GM21515 (cell line): ENCODE data around the gene TNFSF15.
"Not testable (repeated sequence)": the region's sequence is repeated elsewhere in the genome, so short reads cannot be mapped to it uniquely, and the experiment has no call there.

Source experiments
- ATAC-seq: cut with Tn5 transposase; IDR thresholded peaks from one replicate; pipeline ENCODE4 v1.9.1; 2021; ENCODE audit not compliant: unreplicated experiment

The TNFSF15 gene

GRCh38 chr9:114757395-114757794 is 48.4 kb downstream of the TNFSF15 start:
- ATAC-seq = no peak

- no peak for ATAC-seq
Observed at GRCh38 chr9:114756920-114757319, 48.9 kb downstream of the TNFSF15 start.

GRCh38 chr9:114754581-114754980 is 51.3 kb downstream of the TNFSF15 start:
- peak; percentile 59 for ATAC-seq

GRCh38 chr9:114746591-114747346 is 59.1 kb downstream of the TNFSF15 start:
- ATAC-seq = no peak

GRCh38 chr9:114745879-114746550 is 59.8 kb downstream of the TNFSF15 start:
- no peak for ATAC-seq

GRCh38 chr9:114745108-114745848 is 60.6 kb downstream of the TNFSF15 start:
- ATAC-seq = no peak

GRCh38 chr9:114743446-114743845 is 62.4 kb downstream of the TNFSF15 start:
- ATAC-seq = no peak

GRCh38 chr9:114742947-114743346 is 62.9 kb downstream of the TNFSF15 start:
- ATAC-seq = no peak

- not testable (repeated sequence) for ATAC-seq
Observed at GRCh38 chr9:114741521-114741920, 64.3 kb downstream of the TNFSF15 start.

- ATAC-seq = peak; percentile 78
Observed at GRCh38 chr9:114738581-114739316, 67.1 kb downstream of the TNFSF15 start.

GRCh38 chr9:114737847-114738246 is 68.0 kb downstream of the TNFSF15 start:
- ATAC-seq = no peak

GRCh38 chr9:114737118-114737517 is 68.7 kb downstream of the TNFSF15 start:
- ATAC-seq = no peak

- ATAC-seq = no peak
Observed at GRCh38 chr9:114735704-114736103, 70.1 kb downstream of the TNFSF15 start.

GRCh38 chr9:114735139-114735538 is 70.7 kb downstream of the TNFSF15 start:
- not testable (repeated sequence) for ATAC-seq
